Measurements from ENCODE around the gene ZW10. TPM values are rescaled to one million over a fixed set of nuclear protein-coding genes. Genes with fewer than 3 reads are reported as not detected.
"Not testable (repeated sequence)": the region's sequence is repeated elsewhere in the genome, so short reads cannot be mapped to it uniquely, and the experiment has no call there.

The ZW10 gene
- total and polyA plus RNA-seq, 2 donors (not counting 1 experiment from before 2014, with no cell fraction given): 4.8 to 11.9 TPM

DNA sequence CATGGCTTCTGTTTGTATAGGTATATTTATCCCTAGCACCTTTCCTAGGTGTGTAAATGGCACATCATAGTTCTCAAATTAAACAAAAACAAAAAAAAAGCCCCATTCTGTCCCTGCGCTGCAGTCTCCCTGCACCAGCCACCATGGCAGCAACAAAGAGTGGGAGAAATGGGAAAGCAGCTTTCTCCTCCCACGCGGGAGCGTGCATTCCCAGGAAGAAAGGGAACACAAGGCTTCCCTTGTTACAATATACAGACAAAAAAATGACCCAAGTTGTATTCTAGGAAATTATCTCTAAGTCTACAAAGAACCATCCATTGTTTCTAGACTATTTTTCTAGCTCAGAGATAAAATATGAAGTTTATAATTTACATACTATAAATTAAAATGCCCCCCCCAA lies 51.3 kb downstream of the ZW10 start:
- H3K9ac ChIP-seq (ENCODE audit: low read length): no peak overlapping the region
- H3K27ac ChIP-seq (ENCODE audit: low read length in 2 of 2): no peak overlapping the region
- Mint-ChIP-seq H3K4me1 (no peaks in the 10 kb centered on the region), H3K27me3 (no peaks in the 10 kb centered on the region), H3K4me3 (no peak overlapping the region), H3K27ac (no peak overlapping the region), H3K9me3 (ENCODE audit: insufficient read depth) (no peaks in the 10 kb centered on the region)
- H3K36me3 ChIP-seq (replicated peaks in 1 of 2; ENCODE audit: control extremely low read depth in 1 of 2, control insufficient read depth in 1 of 2, extremely low read depth in 1 of 2, insufficient read depth in 2 of 2, low read length in 1 of 2): no peaks in the 10 kb centered on the region
- no peaks in the 10 kb centered on the region for H3K9me3 ChIP-seq (ENCODE audit: control extremely low read depth in 1 of 3, control insufficient read depth in 2 of 3, insufficient read depth in 1 of 3, low read length in 2 of 3)
- H3K27me3 ChIP-seq (replicated peaks in 1 of 4; ENCODE audit: control extremely low read depth in 1 of 4, control insufficient read depth in 3 of 4, insufficient read depth in 4 of 4, low read length in 3 of 4): no peaks in the 10 kb centered on the region
- DNase-seq (no peak), ATAC-seq (ENCODE audit: low read depth) (no peak)
- no peaks in the 10 kb centered on the region for H3K4me1 ChIP-seq (ENCODE audit: control insufficient read depth in 2 of 2, insufficient read depth in 2 of 2, low read length in 2 of 2)
- intact Hi-C loops (cut with micrococcal nuclease): no loop called here
- no peak overlapping the region for H3K4me2 ChIP-seq (replicated peaks; ENCODE audit: low read depth, low read length, poor library complexity, severe bottlenecking)
- ChIA-PET POLR2A (no interaction called here), CTCF (no interaction called here)
- TF ChIP-seq EZH2 (IDR thresholded peaks at IDR 0.05; ENCODE audit: borderline replicate concordance, insufficient read depth, low read depth, low read length, poor library complexity, severe bottlenecking) (no peak), CTCF (IDR thresholded peaks at IDR 0.05) (no peak)
- no CpG with 5 or more reads among the region's 4 CpGs for WGBS (ENCODE audit: insufficient coverage)
- H3K79me2 ChIP-seq (ENCODE audit: control insufficient read depth, insufficient read depth, low read length): no peaks in the 10 kb centered on the region
- no peaks in the 10 kb centered on the region for H4K20me1 ChIP-seq (ENCODE audit: control insufficient read depth, insufficient read depth, low read length, poor library complexity, severe bottlenecking)
- H3K4me3 ChIP-seq (ENCODE audit: control extremely low read depth in 1 of 5, extremely low read depth in 1 of 5, insufficient read depth in 1 of 5, low read depth in 2 of 5, low read length in 4 of 5): no peak overlapping the region
- no peak overlapping the region for H2AFZ ChIP-seq (ENCODE audit: insufficient read depth, low read depth, low read length, poor library complexity, severe bottlenecking)

DNA sequence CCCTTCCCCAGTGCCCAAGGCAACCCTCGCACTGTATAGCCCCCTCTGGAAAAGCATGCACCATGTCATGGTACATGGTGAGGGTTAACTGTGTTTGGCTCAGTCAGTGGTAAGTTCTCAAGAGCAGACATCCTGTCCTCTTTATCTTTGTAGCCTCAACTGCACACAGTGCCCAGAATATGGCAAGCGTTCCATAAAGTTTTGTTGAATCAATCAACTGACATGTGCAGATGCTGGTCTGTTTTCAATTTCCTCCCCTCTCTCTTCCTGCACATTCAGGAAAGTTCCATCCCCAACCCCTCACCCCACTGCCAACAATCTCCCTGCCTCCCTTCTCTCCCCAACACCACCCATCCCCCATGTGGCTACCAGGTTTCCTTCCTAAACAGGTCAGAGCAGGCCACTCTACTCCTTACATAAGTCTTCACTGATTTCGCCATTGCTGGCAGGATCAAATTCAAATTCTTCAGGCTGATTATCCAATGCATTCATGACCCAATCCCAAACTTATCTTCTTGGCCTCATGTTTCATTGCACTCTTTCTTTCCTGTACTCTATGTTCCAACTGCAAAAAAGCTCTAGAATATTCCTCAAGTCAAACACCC lies 51.9 kb downstream of the ZW10 start:
- Mint-ChIP-seq H3K4me3 (no peak overlapping the region), H3K9me3 (ENCODE audit: insufficient read depth) (peaks cover 1% of the 10 kb centered on the region), H3K27ac (no peak overlapping the region), H3K27me3 (no peaks in the 10 kb centered on the region), H3K4me1 (no peaks in the 10 kb centered on the region)
- DNase-seq: no peak
- 98% methylated on average over 2 of the region's 3 CpGs for WGBS (ENCODE audit: insufficient coverage)
- no peaks in the 10 kb centered on the region for H3K9me3 ChIP-seq (ENCODE audit: control extremely low read depth in 1 of 3, control insufficient read depth in 2 of 3, insufficient read depth in 1 of 3, low read length in 2 of 3)
- no peaks in the 10 kb centered on the region for H3K36me3 ChIP-seq (replicated peaks in 1 of 2; ENCODE audit: control extremely low read depth in 1 of 2, control insufficient read depth in 1 of 2, extremely low read depth in 1 of 2, insufficient read depth in 2 of 2, low read length in 1 of 2)
- no peaks in the 10 kb centered on the region for H3K27me3 ChIP-seq (replicated peaks in 1 of 4; ENCODE audit: control extremely low read depth in 1 of 4, control insufficient read depth in 3 of 4, insufficient read depth in 4 of 4, low read length in 3 of 4)
- intact Hi-C loops (cut with micrococcal nuclease): no loop called here
- H3K4me1 ChIP-seq (ENCODE audit: control insufficient read depth in 2 of 2, insufficient read depth in 2 of 2, low read length in 2 of 2): no peaks in the 10 kb centered on the region
- no peaks in the 10 kb centered on the region for H3K79me2 ChIP-seq (ENCODE audit: control insufficient read depth, insufficient read depth, low read length)
- TF ChIP-seq CTCF (IDR thresholded peaks at IDR 0.05) (no peak), EZH2 (IDR thresholded peaks at IDR 0.05; ENCODE audit: borderline replicate concordance, insufficient read depth, low read depth, low read length, poor library complexity, severe bottlenecking) (no peak)
- no peak overlapping the region for H3K27ac ChIP-seq (ENCODE audit: low read length in 2 of 2)
- H3K4me2 ChIP-seq (replicated peaks; ENCODE audit: low read depth, low read length, poor library complexity, severe bottlenecking): no peak overlapping the region
- no peak for ATAC-seq (ENCODE audit: low read depth)
- H4K20me1 ChIP-seq (ENCODE audit: control insufficient read depth, insufficient read depth, low read length, poor library complexity, severe bottlenecking): no peaks in the 10 kb centered on the region
- ChIA-PET CTCF (no interaction called here), POLR2A (interaction anchor here (0.5 kb wide), 1 partner anchor 19 kb away, joined by 5 read pairs; no protein-coding TSS in a partner anchor)
- H2AFZ ChIP-seq (ENCODE audit: insufficient read depth, low read depth, low read length, poor library complexity, severe bottlenecking): no peak overlapping the region
- H3K9ac ChIP-seq (ENCODE audit: low read length): no peak overlapping the region
- no peak overlapping the region for H3K4me3 ChIP-seq (ENCODE audit: control extremely low read depth in 1 of 5, extremely low read depth in 1 of 5, insufficient read depth in 1 of 5, low read depth in 2 of 5, low read length in 4 of 5)

DNA sequence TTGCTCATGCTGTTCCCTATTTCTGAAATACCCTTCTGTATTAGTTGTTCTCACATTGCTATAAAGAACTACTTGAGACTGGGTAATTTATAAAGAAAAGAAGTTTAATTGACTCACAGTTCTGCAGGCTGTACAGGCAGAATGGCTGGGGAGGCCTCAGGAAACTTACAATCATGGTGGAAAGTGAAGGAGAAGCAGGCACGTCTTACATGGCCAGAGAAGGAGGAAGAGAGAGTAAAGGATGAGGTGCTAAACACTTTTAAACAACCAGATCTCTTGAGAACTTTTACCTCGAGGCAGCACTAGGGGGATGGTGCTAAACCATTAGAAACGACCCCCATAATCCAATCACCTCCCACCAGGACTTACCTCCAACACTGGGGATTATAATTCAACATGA lies 53.0 kb downstream of the ZW10 start:
- H3K9me3 Mint-ChIP-seq (ENCODE audit: insufficient read depth); H3K9ac ChIP-seq (ENCODE audit: low read length); intact Hi-C loops (cut with micrococcal nuclease); H3K27ac Mint-ChIP-seq; H3K27me3 Mint-ChIP-seq; DNase-seq; H3K4me3 Mint-ChIP-seq; H3K9me3 ChIP-seq (ENCODE audit: control extremely low read depth in 1 of 3, control insufficient read depth in 2 of 3, insufficient read depth in 1 of 3, low read length in 2 of 3); H4K20me1 ChIP-seq (ENCODE audit: control insufficient read depth, insufficient read depth, low read length, poor library complexity, severe bottlenecking); ATAC-seq (ENCODE audit: low read depth); H3K4me1 ChIP-seq (ENCODE audit: control insufficient read depth in 2 of 2, insufficient read depth in 2 of 2, low read length in 2 of 2); CTCF ChIA-PET; H3K79me2 ChIP-seq (ENCODE audit: control insufficient read depth, insufficient read depth, low read length); H3K4me1 Mint-ChIP-seq; POLR2A ChIA-PET; H3K36me3 ChIP-seq (replicated peaks in 1 of 2; ENCODE audit: control extremely low read depth in 1 of 2, control insufficient read depth in 1 of 2, extremely low read depth in 1 of 2, insufficient read depth in 2 of 2, low read length in 1 of 2); H2AFZ ChIP-seq (ENCODE audit: insufficient read depth, low read depth, low read length, poor library complexity, severe bottlenecking); H3K4me2 ChIP-seq (replicated peaks; ENCODE audit: low read depth, low read length, poor library complexity, severe bottlenecking); H3K27me3 ChIP-seq (replicated peaks in 1 of 4; ENCODE audit: control extremely low read depth in 1 of 4, control insufficient read depth in 3 of 4, insufficient read depth in 4 of 4, low read length in 3 of 4); H3K4me3 ChIP-seq (ENCODE audit: control extremely low read depth in 1 of 5, extremely low read depth in 1 of 5, insufficient read depth in 1 of 5, low read depth in 2 of 5, low read length in 4 of 5); H3K27ac ChIP-seq (ENCODE audit: low read length in 2 of 2): not testable (repeated sequence)
- WGBS (ENCODE audit: insufficient coverage): 80% methylated on average over 2 of the region's 3 CpGs
